Measurements from ENCODE around the gene MED27.

MED27 gene

GRCh38 chr9:131915181-131915580 lies 164.5 kb downstream of the MED27 start:
- peak; percentile 52 for DNase-seq

- DNase-seq, result no peak
These were observed 167.0 kb downstream of the MED27 start for GRCh38 chr9:131912671-131913070.

- DNase-seq, result no peak
These were observed 167.6 kb downstream of the MED27 start for GRCh38 chr9:131912069-131912468.

- DNase-seq, result no peak
These were observed 169.1 kb downstream of the MED27 start for GRCh38 chr9:131910572-131910971.

GRCh38 chr9:131905144-131905543 lies 174.5 kb downstream of the MED27 start:
- no peak for DNase-seq

- DNase-seq, result no peak
These were observed 180.1 kb downstream of the MED27 start for GRCh38 chr9:131899296-131900228.

- no peak for DNase-seq
These were observed 186.7 kb downstream of the MED27 start for GRCh38 chr9:131892902-131893500.

- no peak for DNase-seq
These were observed 187.4 kb downstream of the MED27 start for GRCh38 chr9:131892162-131892707.

GRCh38 chr9:131891598-131891997 lies 188.1 kb downstream of the MED27 start:
- DNase-seq, result no peak

- no peak for DNase-seq
These were observed 190.0 kb downstream of the MED27 start for GRCh38 chr9:131889437-131890251.

GRCh38 chr9:131888923-131889322 lies 190.7 kb downstream of the MED27 start:
- no peak for DNase-seq

GRCh38 chr9:131887680-131888079 lies 192.0 kb downstream of the MED27 start:
- DNase-seq, result no peak

- no peak for DNase-seq
These were observed 192.8 kb downstream of the MED27 start for GRCh38 chr9:131886826-131887225.

- no peak for DNase-seq
These were observed 194.5 kb downstream of the MED27 start for GRCh38 chr9:131885144-131885609.

GRCh38 chr9:131884222-131884621 lies 195.4 kb downstream of the MED27 start:
- DNase-seq, result no peak

- no peak for DNase-seq
These were observed 198.7 kb downstream of the MED27 start for GRCh38 chr9:131880833-131881583.

- no peak for DNase-seq
These were observed 199.8 kb downstream of the MED27 start for GRCh38 chr9:131879911-131880290.

GRCh38 chr9:131879181-131879910 lies 200.3 kb downstream of the MED27 start:
- DNase-seq, result no peak

GRCh38 chr9:131876486-131876885 lies 203.2 kb downstream of the MED27 start:
- no peak for DNase-seq

- DNase-seq, result peak; percentile 60
These were observed 203.7 kb downstream of the MED27 start for GRCh38 chr9:131875828-131876485.

Measured in EL (cell line).